ENCODE data around the gene WDR77.

Gene WDR77

GRCh38 chr1:111439461-111440351, 9.3 kb downstream of the WDR77 start:
- no peak for DNase-seq (ENCODE audit: low spot score)

- DNase-seq (ENCODE audit: low spot score), result no peak
Observed at GRCh38 chr1:111436726-111437125, 12.3 kb downstream of the WDR77 start.

GRCh38 chr1:111424281-111424680, 24.8 kb downstream of the WDR77 start:
- no peak for DNase-seq (ENCODE audit: low spot score)

- no peak for DNase-seq (ENCODE audit: low spot score)
Observed at GRCh38 chr1:111422546-111423391, 26.3 kb downstream of the WDR77 start.

- DNase-seq (ENCODE audit: low spot score), result no peak
Observed at GRCh38 chr1:111420377-111420776, 28.7 kb downstream of the WDR77 start.

GRCh38 chr1:111419037-111419436, 30.0 kb downstream of the WDR77 start:
- no peak for DNase-seq (ENCODE audit: low spot score)

GRCh38 chr1:111417755-111418154, 31.3 kb downstream of the WDR77 start:
- no peak for DNase-seq (ENCODE audit: low spot score)

GRCh38 chr1:111415461-111415860, 33.6 kb downstream of the WDR77 start:
- no peak for DNase-seq (ENCODE audit: low spot score)

- DNase-seq (ENCODE audit: low spot score), result no peak
Observed at GRCh38 chr1:111414756-111415155, 34.3 kb downstream of the WDR77 start.

- no peak for DNase-seq (ENCODE audit: low spot score)
Observed at GRCh38 chr1:111412839-111413238, 36.2 kb downstream of the WDR77 start.

- no peak for DNase-seq (ENCODE audit: low spot score)
Observed at GRCh38 chr1:111407301-111407700, 41.8 kb downstream of the WDR77 start.

GRCh38 chr1:111406321-111406768, 42.7 kb downstream of the WDR77 start:
- no peak for DNase-seq (ENCODE audit: low spot score)

GRCh38 chr1:111404588-111404987, 44.5 kb downstream of the WDR77 start:
- DNase-seq (ENCODE audit: low spot score), result no peak

GRCh38 chr1:111402083-111402482, 47.0 kb downstream of the WDR77 start:
- no peak for DNase-seq (ENCODE audit: low spot score)

GRCh38 chr1:111399792-111400610, 49.1 kb downstream of the WDR77 start:
- peak; percentile 73 for DNase-seq (ENCODE audit: low spot score)

- DNase-seq (ENCODE audit: low spot score), result no peak
Observed at GRCh38 chr1:111392460-111392945, 56.6 kb downstream of the WDR77 start.

- no peak for DNase-seq (ENCODE audit: low spot score)
Observed at GRCh38 chr1:111392042-111392441, 57.0 kb downstream of the WDR77 start.

Data from AG08395 (cell line).